Body of pancreas (tissue), 4 donors: Measurements from ENCODE around the gene DNAAF1. TPM values are rescaled to one million over a fixed set of nuclear protein-coding genes. Genes with fewer than 3 reads are reported as not detected.

Source experiments
- ATAC-seq: fragments of 150-250 bp; one replicate; pipeline ENCODE4 v1.9.1; 2016
- DNase-seq, 4 donors: peaks; one replicate each; pipeline ENCODE4 v3.0.0-alpha.2; 2019
- H3K27ac ChIP-seq, 4 donors: fragments of 200-600 bp; sonication (generic); 1 replicate in 3 of 4; 2 replicates in 1 of 4; pipeline versions ENCODE4 v1.5.1 to v1.6.1; 2016 to 2019; ENCODE audit warnings: mild to moderate bottlenecking in 1 of 4, mixed read lengths in 1 of 4, moderate library complexity in 1 of 4
- H3K27me3 ChIP-seq, 2 donors: fragments of 200-600 bp; sonication (generic); one replicate each; pipeline ENCODE4 v1.6.0; 2016; ENCODE audit warnings: mild to moderate bottlenecking in 1 of 2
- H3K36me3 ChIP-seq, 2 donors: fragments of 200-600 bp; sonication (generic); replicated peaks in 1 of 2; 2 replicates each; pipeline ENCODE4 v1.5.1; 2016; ENCODE audit warnings: low read depth in 2 of 2; ENCODE audit not compliant: insufficient read depth in 1 of 2
- H3K4me1 ChIP-seq: fragments of 200-600 bp; sonication (generic); one replicate; pipeline ENCODE4 v1.6.0; 2016
- H3K4me3 ChIP-seq, 2 donors: fragments of 200-600 bp; sonication (generic); 1 replicate in 1 of 2; 2 replicates in 1 of 2; pipeline ENCODE4 v1.5.1; 2016 to 2019
- H3K9me3 ChIP-seq, 3 donors: fragments of 200-600 bp; sonication (generic); 1 replicate in 2 of 3; 2 replicates in 1 of 3; pipeline ENCODE4 v1.5.1; 2016
- POLR2A ChIP-seq, 3 donors: fragments of 450-650 bp; IDR thresholded peaks; one replicate each; pipeline ENCODE4 v1.6.1; 2016; ENCODE audit warnings: antibody characterized with exemption in 3 of 3, mild to moderate bottlenecking in 2 of 3
- WGBS, 2 donors: methylation state at CpG; one replicate each; pipeline ENCODE4 v1.1.5; 2017; 5-methylcytosine and 5-hydroxymethylcytosine counted together
- intact Hi-C: fragments of 100-400 bp; cut with DNase I; formaldehyde crosslinking; loops from one replicate; pipeline ENCODE4 v1.15.1; 2023
- total RNA-seq, 2 donors: library from RNA; depleted of rRNA; stranded (reverse); fragments of >200 nt; gene quantifications; one replicate each; pipeline ENCODE4 v1.1.0, GENCODE V29; 2016
- TF ChIP-seq, protein P1 (sequence below), 7 experiments: fragments of 450-650 bp in 4 of 7; fragments of 200-600 bp in 3 of 7; sonication (generic) in 3 of 7; IDR thresholded peaks; one replicate each; pipeline ENCODE4 v1.5.1; 2016 to 2019; ENCODE audit warnings: antibody characterized with exemption in 7 of 7

DNAAF1 gene
- total RNA-seq, 2 donors from 2014 or later, result 0.99 to 1.3 TPM

GRCh38 chr16:84180519-84181140 is 35.5 kb downstream of the DNAAF1 start:
- H3K27ac ChIP-seq, result no peak overlapping the region
- H3K4me1 ChIP-seq, result peaks cover 40% of the 10 kb centered on the region
- intact Hi-C loops, result loop anchor here (5.0 to 10.0 kb wide), 2 partner anchors 33 to 96 kb away; partner anchors contain the start of genes DNAAF1 and HSDL1

GRCh38 chr16:84181144-84181915 is 36.2 kb downstream of the DNAAF1 start:
- DNase-seq, result no peak
- no peak for ATAC-seq
- intact Hi-C loops, result loop anchor here (5.0 to 10.0 kb wide), 2 partner anchors 34 to 97 kb away; partner anchors contain the start of genes DNAAF1 and HSDL1
- Histone ChIP-seq H3K27me3 (no peaks in the 10 kb centered on the region), H3K4me3 (no peak overlapping the region), H3K4me1 (peaks cover 41% of the 10 kb centered on the region), H3K27ac (no peak overlapping the region), H3K36me3 (peaks cover 0 to 21% of the 10 kb centered on the region in 2 donors), H3K9me3 (no peaks in the 10 kb centered on the region)
- WGBS, 2 donors, result 90 to 91% methylated on average over 21 to 36 of the region's 41 CpGs
- TF ChIP-seq POLR2A (IDR thresholded peaks at IDR 0.05), result no peak
- TF ChIP-seq, protein P1, sequence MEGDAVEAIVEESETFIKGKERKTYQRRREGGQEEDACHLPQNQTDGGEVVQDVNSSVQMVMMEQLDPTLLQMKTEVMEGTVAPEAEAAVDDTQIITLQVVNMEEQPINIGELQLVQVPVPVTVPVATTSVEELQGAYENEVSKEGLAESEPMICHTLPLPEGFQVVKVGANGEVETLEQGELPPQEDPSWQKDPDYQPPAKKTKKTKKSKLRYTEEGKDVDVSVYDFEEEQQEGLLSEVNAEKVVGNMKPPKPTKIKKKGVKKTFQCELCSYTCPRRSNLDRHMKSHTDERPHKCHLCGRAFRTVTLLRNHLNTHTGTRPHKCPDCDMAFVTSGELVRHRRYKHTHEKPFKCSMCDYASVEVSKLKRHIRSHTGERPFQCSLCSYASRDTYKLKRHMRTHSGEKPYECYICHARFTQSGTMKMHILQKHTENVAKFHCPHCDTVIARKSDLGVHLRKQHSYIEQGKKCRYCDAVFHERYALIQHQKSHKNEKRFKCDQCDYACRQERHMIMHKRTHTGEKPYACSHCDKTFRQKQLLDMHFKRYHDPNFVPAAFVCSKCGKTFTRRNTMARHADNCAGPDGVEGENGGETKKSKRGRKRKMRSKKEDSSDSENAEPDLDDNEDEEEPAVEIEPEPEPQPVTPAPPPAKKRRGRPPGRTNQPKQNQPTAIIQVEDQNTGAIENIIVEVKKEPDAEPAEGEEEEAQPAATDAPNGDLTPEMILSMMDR (IDR thresholded peaks at IDR 0.05), result no peak

More at GRCh38 chr16:84180519-84181140, 35.5 kb downstream of the DNAAF1 start:
- ATAC-seq, result no peak
- peaks cover 0 to 21% of the 10 kb centered on the region in 2 donors for H3K36me3 ChIP-seq
- H3K4me3 ChIP-seq, result no peak overlapping the region
- 83 to 84% methylated on average over 14 to 21 of the region's 21 CpGs for WGBS, 2 donors
- no peaks in the 10 kb centered on the region for H3K9me3 ChIP-seq
- no peak for TF ChIP-seq POLR2A (IDR thresholded peaks at IDR 0.05)
- TF ChIP-seq, protein P1 (IDR thresholded peaks at IDR 0.05), result no peak
- H3K27me3 ChIP-seq, result no peaks in the 10 kb centered on the region
- DNase-seq, result no peak

DNA sequence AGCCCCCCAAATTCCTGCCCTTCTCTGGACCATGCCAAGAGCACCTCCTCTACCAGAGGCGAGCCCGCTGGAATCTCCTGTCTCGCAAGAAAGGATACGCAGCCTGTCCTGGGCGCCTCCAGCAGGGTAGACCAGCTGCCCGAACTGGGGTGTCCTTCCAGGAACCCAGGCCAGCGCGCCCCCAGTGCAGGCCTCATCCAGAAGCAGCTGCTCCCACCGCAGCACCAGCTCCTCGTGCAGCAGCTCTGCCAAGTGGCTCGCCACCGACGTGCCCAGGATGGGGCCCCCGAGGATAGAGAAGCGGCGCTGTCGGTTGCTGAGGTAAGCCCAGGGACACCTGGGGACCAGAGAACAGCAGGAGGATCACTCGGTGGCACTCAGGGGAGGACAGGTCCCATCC is 37.0 kb downstream of the DNAAF1 start:
- WGBS, 2 donors, result 95 to 97% methylated on average over 10 to 17 of the region's 18 CpGs
- H3K36me3 ChIP-seq, result peaks cover 0 to 21% of the 10 kb centered on the region in 2 donors
- H3K4me1 ChIP-seq, result peaks cover 34% of the 10 kb centered on the region

GRCh38 chr16:84182680-84183571 is 37.8 kb downstream of the DNAAF1 start:
- Histone ChIP-seq H3K9me3 (no peaks in the 10 kb centered on the region), H3K4me1 (peaks cover 34% of the 10 kb centered on the region), H3K4me3 (no peak overlapping the region), H3K36me3 (peaks cover 0 to 21% of the 10 kb centered on the region in 2 donors), H3K27me3 (no peaks in the 10 kb centered on the region), H3K27ac (peak overlapping the region in 1 of 4 donors; percentile 20)
- WGBS, 2 donors, result 91 to 94% methylated on average over 13 to 26 of the region's 26 CpGs
- intact Hi-C loops, result loop anchor here (5.0 to 10.0 kb wide), 2 partner anchors 36 to 98 kb away; partner anchors contain the start of genes DNAAF1 and HSDL1
- DNase-seq, result no peak
- TF ChIP-seq POLR2A (IDR thresholded peaks at IDR 0.05), result no peak
- TF ChIP-seq, protein P1 (IDR thresholded peaks at IDR 0.05), result no peak
- no peak for ATAC-seq

More for the DNA sequence above, 37.0 kb downstream of the DNAAF1 start:
- H3K9me3 ChIP-seq, result no peaks in the 10 kb centered on the region
- DNase-seq (no peak), ATAC-seq (no peak)
- TF ChIP-seq, protein P1 (IDR thresholded peaks at IDR 0.05), result no peak
- TF ChIP-seq POLR2A (IDR thresholded peaks at IDR 0.05), result no peak
- intact Hi-C loops, result loop anchor here (5.0 to 10.0 kb wide), 2 partner anchors 35 to 97 kb away; partner anchors contain the start of genes DNAAF1 and HSDL1
- H3K4me3 ChIP-seq, result no peak overlapping the region
- no peak overlapping the region for H3K27ac ChIP-seq
- H3K27me3 ChIP-seq, result no peaks in the 10 kb centered on the region
